ENCODE results near the gene GLI3. TPM values are rescaled to one million over a fixed set of nuclear protein-coding genes. Genes with fewer than 3 reads are reported as not detected.

The GLI3 gene
- total and polyA plus RNA-seq, 2 experiments from 2014 or later, result 4.0 to 5.2 TPM

GRCh38 chr7:42218248-42218647, 18.8 kb downstream of the GLI3 start:
- no peaks in the 10 kb centered on the region for H4K20me1 ChIP-seq (ENCODE audit: insufficient read depth)
- no peak for TF ChIP-seq EZH2 (IDR thresholded peaks at IDR 0.05; ENCODE audit: insufficient read depth, poor library complexity, severe bottlenecking)
- no peak for TF ChIP-seq EZH2phosphoT487 (IDR thresholded peaks at IDR 0.05; ENCODE audit: insufficient read depth, low read depth)
- in situ Hi-C loops (cut with MboI), result no loop called here
- H3K9me3 ChIP-seq (ENCODE audit: low read depth), result no peaks in the 10 kb centered on the region
- H3K27me3 ChIP-seq (replicated peaks; ENCODE audit: insufficient read depth), result no peaks in the 10 kb centered on the region; the same call in 1 of the 2 replicates
- 79 to 91% methylated on average over 2 of the region's 2 CpGs for WGBS, 2 experiments (ENCODE audit: low coverage in 1 of 2, low lambda C conversion rate in 2 of 2, missing lambda C conversion rate in 2 of 2)
- no peak overlapping the region for H3K27ac ChIP-seq
- peaks cover 25% of the 10 kb centered on the region for H3K4me1 ChIP-seq (ENCODE audit: insufficient read depth)
- no peak for DNase-seq
- H3F3A ChIP-seq (ENCODE audit: insufficient read depth), result 0 out of 2 replicates have a peak, but pooled peaks cover 5% of the 10 kb centered on the region
- no peaks in the 10 kb centered on the region for H3K36me3 ChIP-seq (ENCODE audit: low read depth)
- peak overlapping the region; percentile 67 for H2AFZ ChIP-seq
- peak overlapping the region; percentile 79 for H3K4me2 ChIP-seq (ENCODE audit: unreplicated experiment)
- peak overlapping the region; percentile 33; the same call in 1 of the 2 replicates for H3K9ac ChIP-seq
- H3K79me2 ChIP-seq (ENCODE audit: insufficient read depth), result peaks cover 5% of the 10 kb centered on the region
- no peaks in the 10 kb centered on the region for H3K9me2 ChIP-seq (ENCODE audit: insufficient read depth)
- H3K4me3 ChIP-seq, result peak overlapping the region; percentile 53

- Histone ChIP-seq H3K4me2 (ENCODE audit: unreplicated experiment) (peak overlapping the region; percentile 79), H3K9ac (peak overlapping the region; percentile 11), H3F3A (ENCODE audit: insufficient read depth) (0 out of 2 replicates have a peak, but pooled peaks cover 5% of the 10 kb centered on the region), H3K27me3 (replicated peaks; ENCODE audit: insufficient read depth) (no peaks in the 10 kb centered on the region; the same call in 1 of the 2 replicates), H3K27ac (peak overlapping the region; percentile 5; the same call in 1 of the 2 replicates), H3K4me3 (peak overlapping the region; percentile 22), H3K9me3 (ENCODE audit: low read depth) (no peaks in the 10 kb centered on the region), H2AFZ (peak overlapping the region; percentile 67), H4K20me1 (ENCODE audit: insufficient read depth) (no peaks in the 10 kb centered on the region), H3K79me2 (ENCODE audit: insufficient read depth) (peaks cover 5% of the 10 kb centered on the region), H3K9me2 (ENCODE audit: insufficient read depth) (no peaks in the 10 kb centered on the region), H3K36me3 (ENCODE audit: low read depth) (no peaks in the 10 kb centered on the region), H3K4me1 (ENCODE audit: insufficient read depth) (peaks cover 25% of the 10 kb centered on the region)
- TF ChIP-seq EZH2 (IDR thresholded peaks at IDR 0.05; ENCODE audit: insufficient read depth, poor library complexity, severe bottlenecking) (no peak), EZH2phosphoT487 (IDR thresholded peaks at IDR 0.05; ENCODE audit: insufficient read depth, low read depth) (no peak)
- WGBS, 2 experiments (ENCODE audit: low coverage in 1 of 2, low lambda C conversion rate in 2 of 2, missing lambda C conversion rate in 2 of 2), result 14 to 18% methylated on average over 5 of the region's 5 CpGs
- in situ Hi-C loops (cut with MboI), result no loop called here
- DNase-seq, result peak; percentile 63
Measured at GRCh38 chr7:42217548-42217947, 19.5 kb downstream of the GLI3 start.

- DNase-seq, result no peak
Measured at GRCh38 chr7:42217053-42217452, 20.0 kb downstream of the GLI3 start.

GRCh38 chr7:42214060-42214679, 22.8 kb downstream of the GLI3 start:
- Histone ChIP-seq H3K4me1 (ENCODE audit: insufficient read depth) (peaks cover 31% of the 10 kb centered on the region), H2AFZ (no peak overlapping the region), H3K9me2 (ENCODE audit: insufficient read depth) (no peaks in the 10 kb centered on the region), H3K9me3 (ENCODE audit: low read depth) (no peaks in the 10 kb centered on the region), H3K79me2 (ENCODE audit: insufficient read depth) (peaks cover 12% of the 10 kb centered on the region), H3K4me3 (no peak overlapping the region), H3K4me2 (ENCODE audit: unreplicated experiment) (no peak overlapping the region), H4K20me1 (ENCODE audit: insufficient read depth) (no peaks in the 10 kb centered on the region), H3K9ac (no peak overlapping the region), H3K27me3 (replicated peaks; ENCODE audit: insufficient read depth) (no peaks in the 10 kb centered on the region; the same call in 1 of the 2 replicates), H3K27ac (no peak overlapping the region), H3F3A (ENCODE audit: insufficient read depth) (0 out of 2 replicates have a peak, but pooled peaks cover 5% of the 10 kb centered on the region), H3K36me3 (ENCODE audit: low read depth) (no peaks in the 10 kb centered on the region)
- no peak for DNase-seq
- TF ChIP-seq EZH2phosphoT487 (IDR thresholded peaks at IDR 0.05; ENCODE audit: insufficient read depth, low read depth), result no peak
- no peak for TF ChIP-seq EZH2 (IDR thresholded peaks at IDR 0.05; ENCODE audit: insufficient read depth, poor library complexity, severe bottlenecking)
- 60 to 70% methylated on average over 8 of the region's 8 CpGs for WGBS, 2 experiments (ENCODE audit: low coverage in 1 of 2, low lambda C conversion rate in 2 of 2, missing lambda C conversion rate in 2 of 2)
- in situ Hi-C loops (cut with MboI), result no loop called here

More at GRCh38 chr7:42217053-42217452, 20.0 kb downstream of the GLI3 start:
- peak overlapping the region; percentile 5; the same call in 1 of the 2 replicates for H3K27ac ChIP-seq
- no peaks in the 10 kb centered on the region for H3K9me2 ChIP-seq (ENCODE audit: insufficient read depth)
- peaks cover 25% of the 10 kb centered on the region for H3K4me1 ChIP-seq (ENCODE audit: insufficient read depth)
- no peaks in the 10 kb centered on the region for H4K20me1 ChIP-seq (ENCODE audit: insufficient read depth)
- no peak for TF ChIP-seq EZH2 (IDR thresholded peaks at IDR 0.05; ENCODE audit: insufficient read depth, poor library complexity, severe bottlenecking)
- TF ChIP-seq EZH2phosphoT487 (IDR thresholded peaks at IDR 0.05; ENCODE audit: insufficient read depth, low read depth), result no peak
- 55 to 62% methylated on average over 6 of the region's 6 CpGs for WGBS, 2 experiments (ENCODE audit: low coverage in 1 of 2, low lambda C conversion rate in 2 of 2, missing lambda C conversion rate in 2 of 2)
- no peaks in the 10 kb centered on the region; the same call in 1 of the 2 replicates for H3K27me3 ChIP-seq (replicated peaks; ENCODE audit: insufficient read depth)
- peak overlapping the region; percentile 11; the same call in 1 of the 2 replicates for H3K9ac ChIP-seq
- in situ Hi-C loops (cut with MboI), result no loop called here
- H2AFZ ChIP-seq, result peak overlapping the region; percentile 67; the same call in 1 of the 2 replicates
- no peak overlapping the region for H3K4me3 ChIP-seq
- H3K4me2 ChIP-seq (ENCODE audit: unreplicated experiment), result peak overlapping the region; percentile 79
- H3K36me3 ChIP-seq (ENCODE audit: low read depth), result no peaks in the 10 kb centered on the region
- peaks cover 6% of the 10 kb centered on the region for H3K79me2 ChIP-seq (ENCODE audit: insufficient read depth)
- H3K9me3 ChIP-seq (ENCODE audit: low read depth), result no peaks in the 10 kb centered on the region
- 0 out of 2 replicates have a peak, but pooled peaks cover 5% of the 10 kb centered on the region for H3F3A ChIP-seq (ENCODE audit: insufficient read depth)

Data from GM23248 (cell line).